GM12872 (cell line): ENCODE data around the gene NPDC1.

Experiments
- CTCF ChIP-seq: IDR thresholded peaks from 3 replicates; pipeline ENCODE4 v1.5.1; 2011; ENCODE audit warnings: low read depth, mild to moderate bottlenecking, low read length, moderate library complexity; ENCODE audit not compliant: insufficient read depth

The NPDC1 gene

GRCh38 chr9:137020771-137021567, 25.0 kb downstream of the NPDC1 start:
- TF ChIP-seq CTCF: no peak

GRCh38 chr9:137019891-137020683, 25.9 kb downstream of the NPDC1 start:
- TF ChIP-seq CTCF: no peak

- no peak for TF ChIP-seq CTCF
Observed at GRCh38 chr9:137018761-137019559, 27.0 kb downstream of the NPDC1 start.

- TF ChIP-seq CTCF: no peak
Observed at GRCh38 chr9:137017791-137018497, 28.0 kb downstream of the NPDC1 start.

GRCh38 chr9:137017071-137017470, 28.9 kb downstream of the NPDC1 start:
- TF ChIP-seq CTCF: no peak

- no peak for TF ChIP-seq CTCF
Observed at GRCh38 chr9:137016436-137016835, 29.5 kb downstream of the NPDC1 start.
